Measurements from ENCODE around the gene TOGARAM1.

Gene TOGARAM1

GRCh38 chr14:44961554-44962333 is at the start of gene TOGARAM1, which contains the start of gene KLHL28:
Gene TOGARAM1, plus strand, starts transcription at chr14:44962190. Its CDS starts 232 bp downstream, at chr14:44962422.
Gene KLHL28, minus strand, starts transcription at chr14:44961947. Its CDS starts 16,019 bp downstream, at chr14:44945928.
- peak; percentile 100 for DNase-seq

GRCh38 chr14:44914849-44915248 is 47.1 kb upstream of the TOGARAM1 start:
- no peak for DNase-seq

GRCh38 chr14:44928793-44929192 is 33.2 kb upstream of the TOGARAM1 start:
- no peak for DNase-seq

DNA sequence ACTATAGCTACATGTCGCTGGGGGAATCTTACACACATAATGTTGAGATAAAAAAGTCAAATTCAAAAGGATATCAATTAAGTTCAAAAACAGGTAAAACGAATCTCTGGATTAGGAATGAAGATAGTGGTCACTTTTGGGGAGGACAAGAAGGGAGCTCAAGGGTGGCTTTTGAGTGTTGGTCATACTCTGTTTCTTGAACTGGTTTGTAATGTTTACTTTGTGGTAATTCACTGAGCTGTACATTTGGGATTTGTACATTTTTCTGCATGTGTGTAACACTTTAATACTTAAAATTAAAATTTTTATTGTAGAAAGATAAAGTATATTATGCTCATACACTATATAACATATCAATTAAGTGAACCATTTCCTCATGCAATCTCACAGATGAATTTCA is 26.8 kb upstream of the TOGARAM1 start:
- no peak for DNase-seq

DNA sequence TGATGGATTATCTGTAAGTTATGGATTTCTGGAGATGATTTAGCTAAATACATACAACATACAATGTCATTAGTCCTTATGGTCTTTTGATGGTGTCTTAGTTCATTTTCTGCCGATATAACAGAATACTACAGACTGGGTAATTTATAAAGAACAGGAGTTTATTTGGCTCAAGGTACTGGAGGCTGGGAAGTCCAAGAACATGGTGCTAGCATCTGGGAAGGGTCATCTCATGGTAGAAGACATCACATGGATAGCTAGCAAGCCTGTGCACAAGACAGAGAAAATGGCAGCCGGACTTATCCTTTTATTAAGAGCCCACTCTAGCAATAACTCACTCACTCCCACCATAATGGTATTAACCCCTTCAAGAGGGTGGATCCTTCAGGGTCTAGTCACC is 24.4 kb upstream of the TOGARAM1 start:
- DNase-seq: no peak

DNA sequence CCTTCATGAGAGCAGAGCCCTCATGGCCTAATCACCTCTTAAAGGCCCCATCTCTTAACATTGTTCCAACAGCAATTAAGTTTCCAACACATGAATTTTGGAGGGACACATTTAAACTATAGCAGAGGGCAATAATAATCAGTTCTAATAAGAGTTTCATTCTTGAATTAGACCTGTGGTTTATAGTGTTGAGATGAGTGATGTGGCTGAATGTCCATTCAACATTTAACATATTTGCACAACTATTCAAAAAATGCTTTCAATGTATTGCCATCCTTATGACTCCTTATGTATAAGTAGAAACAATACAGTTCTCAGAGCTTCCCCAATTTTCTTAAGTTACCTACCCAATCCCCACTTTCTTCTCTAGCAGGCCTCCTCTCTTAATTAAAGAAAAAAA is 21.8 kb upstream of the TOGARAM1 start:
- DNase-seq: no peak

DNA sequence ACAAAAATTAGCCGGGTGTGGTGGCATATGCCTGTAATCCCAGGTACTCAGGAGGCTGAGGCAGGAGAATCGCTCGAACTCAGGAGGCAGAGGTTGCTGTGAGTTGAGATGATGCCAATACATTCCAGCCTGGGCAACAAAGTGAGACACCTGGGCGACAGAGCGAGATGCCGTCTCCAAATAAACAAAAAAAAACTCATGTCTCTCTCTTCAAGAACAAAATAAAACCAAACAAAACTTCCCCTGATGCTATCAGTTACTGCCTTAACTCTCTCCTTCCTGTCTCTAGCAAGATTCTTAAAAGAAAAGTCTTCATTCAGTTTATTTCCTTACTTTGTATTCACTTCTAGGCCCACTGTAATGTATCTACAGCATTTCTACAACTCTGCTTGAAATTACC is 21.0 kb upstream of the TOGARAM1 start:
- DNase-seq: no peak

- no peak for DNase-seq
These were observed 20.4 kb upstream of the TOGARAM1 start for GRCh38 chr14:44941591-44941990.

GRCh38 chr14:44942436-44942835 is 19.6 kb upstream of the TOGARAM1 start:
- no peak for DNase-seq

- DNase-seq: no peak
These were observed 17.9 kb upstream of the TOGARAM1 start for GRCh38 chr14:44944107-44944506.

DNA sequence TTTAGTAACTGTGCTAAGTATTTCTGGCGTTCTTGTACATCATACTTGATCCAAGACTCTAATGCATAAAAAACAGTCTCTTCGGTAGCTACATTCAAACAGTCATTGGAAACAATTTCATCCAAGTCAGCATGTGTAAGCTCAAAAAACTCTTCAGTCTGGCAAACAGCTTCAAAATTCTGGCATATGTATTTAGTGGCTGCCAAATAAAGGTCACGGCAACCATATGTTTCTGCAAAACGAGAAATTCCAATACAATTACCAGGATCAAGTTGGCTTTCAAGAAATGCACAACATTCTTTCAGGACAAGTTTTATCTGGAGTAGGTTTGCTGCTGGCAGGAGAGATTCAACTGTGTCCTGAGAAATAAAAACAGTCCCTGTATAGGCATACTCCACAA is 16.7 kb upstream of the TOGARAM1 start:
- no peak for DNase-seq

GRCh38 chr14:44951051-44951450 is 10.9 kb upstream of the TOGARAM1 start:
- no peak for DNase-seq

GRCh38 chr14:44952391-44953110 is 9.4 kb upstream of the TOGARAM1 start:
- DNase-seq: no peak

- DNase-seq: no peak
These were observed 7.2 kb upstream of the TOGARAM1 start for GRCh38 chr14:44954750-44955149.

GRCh38 chr14:44955528-44955927 is 6.5 kb upstream of the TOGARAM1 start:
- DNase-seq: no peak

GRCh38 chr14:44956866-44957265 is 5.1 kb upstream of the TOGARAM1 start:
- DNase-seq: no peak

DNA sequence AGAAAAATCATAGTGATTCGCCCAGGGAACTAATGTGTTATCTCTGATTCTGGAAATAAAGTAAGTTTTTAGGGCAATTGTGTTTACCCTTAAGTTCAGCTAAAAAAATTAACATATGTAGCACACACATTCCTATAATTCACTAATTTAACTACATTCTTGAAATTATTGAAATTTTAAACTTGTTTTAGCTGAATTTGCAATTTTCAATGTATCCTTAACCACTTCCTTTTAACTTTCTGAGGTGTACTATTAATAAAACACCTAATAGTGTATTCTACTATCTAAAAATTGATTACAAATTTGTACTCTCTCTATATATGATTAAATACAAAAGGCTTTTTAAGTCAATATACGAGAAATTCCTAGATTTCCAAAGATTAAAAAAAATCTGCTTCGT is 2.5 kb upstream of the TOGARAM1 start:
- no peak for DNase-seq

DNA sequence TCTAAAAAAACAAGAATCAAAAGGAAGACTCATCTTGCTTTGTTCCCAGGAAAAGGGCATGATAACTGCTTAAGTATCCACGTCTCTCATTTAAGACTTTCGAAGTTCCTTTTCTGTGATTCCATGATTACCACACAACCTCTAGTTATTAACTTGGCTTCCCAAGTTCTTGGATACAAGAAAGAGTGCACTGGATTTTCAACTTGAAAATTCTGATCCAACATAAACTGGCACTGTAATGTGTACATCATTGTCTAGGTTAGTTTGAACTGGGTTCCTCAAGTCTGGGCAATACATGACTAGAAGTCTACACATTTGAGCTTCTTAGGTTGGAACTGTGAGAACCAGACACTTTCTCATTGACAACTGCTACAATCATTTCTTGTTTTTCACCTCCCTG is 1.8 kb upstream of the TOGARAM1 start:
- no peak for DNase-seq

- no peak for DNase-seq
These were observed 1.3 kb upstream of the TOGARAM1 start for GRCh38 chr14:44960646-44961045.

GRCh38 chr14:44961151-44961553 is 838 bp upstream of the TOGARAM1 start:
- DNase-seq: peak; percentile 13 to 27

GRCh38 chr14:44962334-44963043 is 499 bp downstream of the TOGARAM1 start:
- peak; percentile 44 to 59 for DNase-seq

DNA sequence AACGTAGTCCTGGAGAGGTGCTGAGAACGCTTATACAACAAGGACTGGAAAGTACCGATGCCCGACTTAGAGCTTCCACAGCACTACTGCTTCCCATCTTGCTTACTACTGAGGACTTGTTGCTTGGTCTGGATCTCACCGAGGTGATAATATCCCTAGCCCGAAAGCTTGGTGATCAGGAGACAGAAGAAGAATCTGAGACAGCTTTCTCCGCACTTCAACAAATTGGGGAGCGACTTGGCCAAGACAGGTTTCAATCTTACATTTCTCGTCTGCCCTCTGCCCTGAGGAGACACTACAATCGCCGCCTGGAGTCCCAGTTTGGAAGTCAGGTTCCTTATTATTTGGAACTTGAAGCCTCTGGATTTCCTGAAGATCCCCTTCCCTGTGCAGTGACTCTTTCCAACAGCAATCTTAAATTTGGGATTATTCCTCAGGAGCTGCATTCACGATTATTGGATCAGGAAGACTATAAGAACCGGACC is 1.1 kb downstream of the TOGARAM1 start:
- no peak for DNase-seq

GRCh38 chr14:44963775-44964380 is 1.9 kb downstream of the TOGARAM1 start:
- DNase-seq: peak; percentile 19 to 40
